Lung (tissue), 12 donors: ENCODE data around the gene SNX27. TPM values are rescaled to one million over a fixed set of nuclear protein-coding genes. Genes with fewer than 3 reads are reported as not detected.
A peak's percentile ranks its signal among the peaks of the same experiment; 100 is the strongest.

Experiments
- ATAC-seq: fragments of 200-7000 bp; cut with Tn5 transposase; one replicate; pipeline ENCODE4 v1.9.1; 2020; ENCODE audit warnings: moderate number of reproducible peaks; ENCODE audit not compliant: insufficient read depth, low FRiP score
- DNase-seq, 3 donors: peaks; one replicate each; pipeline ENCODE4 v3.0.0-alpha.2; 2013 to 2017
- H3K27ac ChIP-seq, 2 donors: one replicate each; pipeline ENCODE4 v1.5.1; 2013; ENCODE audit warnings: mild to moderate bottlenecking in 2 of 2, moderate library complexity in 2 of 2, control low read depth in 1 of 2, inconsistent platforms in 1 of 2, low read depth in 1 of 2, low read length in 1 of 2
- H3K27me3 ChIP-seq, 3 donors: one replicate each; pipeline ENCODE4 v1.5.1; 2013; ENCODE audit warnings: low read length in 2 of 3; ENCODE audit not compliant: control insufficient read depth in 3 of 3, insufficient read depth in 3 of 3
- H3K36me3 ChIP-seq, 4 donors: one replicate each; pipeline ENCODE4 v1.5.1; 2013; ENCODE audit warnings: low read length in 4 of 4, mild to moderate bottlenecking in 1 of 4, moderate library complexity in 1 of 4; ENCODE audit not compliant: control insufficient read depth in 4 of 4, insufficient read depth in 4 of 4
- H3K4me1 ChIP-seq, 5 donors: one replicate each; pipeline ENCODE4 v1.5.1; 2013; ENCODE audit warnings: low read length in 5 of 5, mild to moderate bottlenecking in 2 of 5, moderate library complexity in 1 of 5; ENCODE audit not compliant: control insufficient read depth in 5 of 5, insufficient read depth in 5 of 5
- H3K4me3 ChIP-seq: one replicate; pipeline ENCODE4 v1.5.1; 2013; ENCODE audit warnings: mild to moderate bottlenecking, control low read depth, moderate library complexity
- H3K9ac ChIP-seq, 2 donors: one replicate each; pipeline ENCODE4 v1.5.1; 2013; ENCODE audit warnings: low read length in 2 of 2, control low read depth in 1 of 2; ENCODE audit not compliant: insufficient read depth in 1 of 2
- H3K9me3 ChIP-seq, 4 donors: one replicate each; pipeline ENCODE4 v1.5.1; 2013; ENCODE audit warnings: low read length in 3 of 4, mild to moderate bottlenecking in 1 of 4, moderate library complexity in 1 of 4; ENCODE audit not compliant: control insufficient read depth in 4 of 4, insufficient read depth in 3 of 4
- CTCF ChIP-seq: IDR thresholded peaks from 2 replicates; pipeline ENCODE4 v1.5.1; 2012; ENCODE audit warnings: mild to moderate bottlenecking; ENCODE audit errors: control extremely low read depth, extremely low read depth
- WGBS, 2 donors: extraction: QIAGEN DNeasy Blood & Tissue Kit; methylation state at CpG; one replicate each; pipeline ENCODE4 v1.1.7; 2013; 5-methylcytosine and 5-hydroxymethylcytosine counted together
- polyA plus RNA-seq, 2 donors: library from polyadenylated mRNA; stranded (reverse); fragments of 200-250 nt; gene quantifications; one replicate each; pipeline ENCODE4 v1.2.1, GENCODE V29; 2013
- total RNA-seq, 2 donors: library from RNA; depleted of rRNA in 1 of 2; stranded (reverse); fragments of >200 nt in 1 of 2; gene quantifications; one replicate each; pipeline ENCODE4 v1.2.1, GENCODE V29; 2014 to 2021
- donor health status: control.
- donor health status: control.
- donor health status: Bipolar disorder and iron deficiency.
- donor health status: healthy.
- donor health status: DM: yes; HTN: yes; CAD: no.

Gene SNX27
- total and polyA plus RNA-seq, 4 donors, result 12.1 to 63.7 (median 26.5) TPM

- H3K36me3 ChIP-seq, result no peaks in the 10 kb centered on the region
- H3K4me1 ChIP-seq, result peaks cover 0 to 3% (median 0%) of the 10 kb centered on the region in 5 donors
- no peak for ATAC-seq
- no peak for TF ChIP-seq CTCF
- peaks cover 3 to 21% (median 13%) of the 10 kb centered on the region in 3 donors for H3K27me3 ChIP-seq
- DNase-seq, result peak in 1 of 3 donors; percentile 27
- H3K27ac ChIP-seq, result no peak overlapping the region
- no peaks in the 10 kb centered on the region for H3K9me3 ChIP-seq
- no peak overlapping the region for H3K4me3 ChIP-seq
- no peak overlapping the region for H3K9ac ChIP-seq
- WGBS, 2 donors, result 58 to 61% methylated on average over 19 of the region's 19 CpGs
Measured at GRCh38 chr1:151728151-151729054, 116.6 kb downstream of the SNX27 start.

- Histone ChIP-seq H3K36me3 (no peaks in the 10 kb centered on the region), H3K27me3 (peaks cover 3 to 15% (median 13%) of the 10 kb centered on the region in 3 donors), H3K9ac (no peak overlapping the region), H3K27ac (peak overlapping the region in 1 of 2 donors; percentile 0), H3K4me1 (peaks cover 0 to 3% (median 0%) of the 10 kb centered on the region in 5 donors), H3K4me3 (no peak overlapping the region), H3K9me3 (no peaks in the 10 kb centered on the region)
- TF ChIP-seq CTCF, result no peak
- DNase-seq (no peak), ATAC-seq (no peak)
- WGBS, 2 donors, result 58 to 67% methylated on average over 10 of the region's 10 CpGs
Measured at GRCh38 chr1:151729157-151729965, 117.5 kb downstream of the SNX27 start.

GRCh38 chr1:151729966-151730291, 118.1 kb downstream of the SNX27 start:
- Histone ChIP-seq H3K27ac (no peak overlapping the region), H3K27me3 (peaks cover 3 to 15% (median 13%) of the 10 kb centered on the region in 3 donors), H3K9me3 (no peaks in the 10 kb centered on the region), H3K9ac (no peak overlapping the region), H3K36me3 (no peaks in the 10 kb centered on the region), H3K4me1 (peaks cover 0 to 3% (median 0%) of the 10 kb centered on the region in 5 donors), H3K4me3 (no peak overlapping the region)
- TF ChIP-seq CTCF, result no peak
- DNase-seq, result no peak
- no peak for ATAC-seq
- 79 to 80% methylated on average over 4 of the region's 4 CpGs for WGBS, 2 donors
